Lung (tissue), 12 donors: ENCODE results near the gene DNLZ. TPM values are rescaled to one million over a fixed set of nuclear protein-coding genes. Genes with fewer than 3 reads are reported as not detected.

ENCODE experiments used
- ATAC-seq: fragments of 200-7000 bp; cut with Tn5 transposase; one replicate; pipeline ENCODE4 v1.9.1; 2020; ENCODE audit warnings: moderate number of reproducible peaks; ENCODE audit not compliant: insufficient read depth, low FRiP score
- DNase-seq, 3 donors: peaks; one replicate each; pipeline ENCODE4 v3.0.0-alpha.2; 2013 to 2017
- H3K27ac ChIP-seq, 2 donors: one replicate each; pipeline ENCODE4 v1.5.1; 2013; ENCODE audit warnings: mild to moderate bottlenecking in 2 of 2, moderate library complexity in 2 of 2, control low read depth in 1 of 2, inconsistent platforms in 1 of 2, low read depth in 1 of 2, low read length in 1 of 2
- H3K27me3 ChIP-seq, 3 donors: one replicate each; pipeline ENCODE4 v1.5.1; 2013; ENCODE audit warnings: low read length in 2 of 3; ENCODE audit not compliant: control insufficient read depth in 3 of 3, insufficient read depth in 3 of 3
- H3K36me3 ChIP-seq, 4 donors: one replicate each; pipeline ENCODE4 v1.5.1; 2013; ENCODE audit warnings: low read length in 4 of 4, mild to moderate bottlenecking in 1 of 4, moderate library complexity in 1 of 4; ENCODE audit not compliant: control insufficient read depth in 4 of 4, insufficient read depth in 4 of 4
- H3K4me1 ChIP-seq, 5 donors: one replicate each; pipeline ENCODE4 v1.5.1; 2013; ENCODE audit warnings: low read length in 5 of 5, mild to moderate bottlenecking in 2 of 5, moderate library complexity in 1 of 5; ENCODE audit not compliant: control insufficient read depth in 5 of 5, insufficient read depth in 5 of 5
- H3K4me3 ChIP-seq: one replicate; pipeline ENCODE4 v1.5.1; 2013; ENCODE audit warnings: mild to moderate bottlenecking, control low read depth, moderate library complexity
- H3K9ac ChIP-seq, 2 donors: one replicate each; pipeline ENCODE4 v1.5.1; 2013; ENCODE audit warnings: low read length in 2 of 2, control low read depth in 1 of 2; ENCODE audit not compliant: insufficient read depth in 1 of 2
- H3K9me3 ChIP-seq, 4 donors: one replicate each; pipeline ENCODE4 v1.5.1; 2013; ENCODE audit warnings: low read length in 3 of 4, mild to moderate bottlenecking in 1 of 4, moderate library complexity in 1 of 4; ENCODE audit not compliant: control insufficient read depth in 4 of 4, insufficient read depth in 3 of 4
- CTCF ChIP-seq: IDR thresholded peaks from 2 replicates; pipeline ENCODE4 v1.5.1; 2012; ENCODE audit warnings: mild to moderate bottlenecking; ENCODE audit errors: control extremely low read depth, extremely low read depth
- WGBS, 2 donors: extraction: QIAGEN DNeasy Blood & Tissue Kit; methylation state at CpG; one replicate each; pipeline ENCODE4 v1.1.7; 2013; 5-methylcytosine and 5-hydroxymethylcytosine counted together
- polyA plus RNA-seq, 2 donors: library from polyadenylated mRNA; stranded (reverse); fragments of 200-250 nt; gene quantifications; one replicate each; pipeline ENCODE4 v1.2.1, GENCODE V29; 2013
- total RNA-seq, 2 donors: library from RNA; depleted of rRNA in 1 of 2; stranded (reverse); fragments of >200 nt in 1 of 2; gene quantifications; one replicate each; pipeline ENCODE4 v1.2.1, GENCODE V29; 2014 to 2021
- donor health status: control.
- donor health status: control.
- donor health status: Bipolar disorder and iron deficiency.
- donor health status: healthy.
- donor health status: DM: yes; HTN: yes; CAD: no.

The DNLZ gene
- total and polyA plus RNA-seq, 4 donors = 7.7 to 34.3 (median 16.8) TPM

GRCh38 chr9:136338511-136338910 lies 25.0 kb downstream of the DNLZ start:
- H3K9ac ChIP-seq = no peak overlapping the region
- DNase-seq (no peak), ATAC-seq (no peak)
- peaks cover 0 to 16% (median 0%) of the 10 kb centered on the region in 5 donors for H3K4me1 ChIP-seq
- no peak overlapping the region for H3K4me3 ChIP-seq
- H3K27me3 ChIP-seq = no peaks in the 10 kb centered on the region
- 93 to 97% methylated on average over 24 to 25 of the region's 25 CpGs for WGBS, 2 donors
- TF ChIP-seq CTCF = no peak
- H3K27ac ChIP-seq = no peak overlapping the region
- H3K36me3 ChIP-seq = peaks cover 0 to 30% (median 14%) of the 10 kb centered on the region in 4 donors
- no peaks in the 10 kb centered on the region for H3K9me3 ChIP-seq

- H3K9me3 ChIP-seq = no peaks in the 10 kb centered on the region
- no peak for TF ChIP-seq CTCF
- ATAC-seq (no peak), DNase-seq (no peak)
- WGBS, 2 donors = 87 to 92% methylated on average over 42 to 43 of the region's 43 CpGs
- no peaks in the 10 kb centered on the region for H3K27me3 ChIP-seq
- no peak overlapping the region for H3K27ac ChIP-seq
- peaks cover 0 to 9% (median 0%) of the 10 kb centered on the region in 5 donors for H3K4me1 ChIP-seq
- H3K4me3 ChIP-seq = no peak overlapping the region
- H3K9ac ChIP-seq = no peak overlapping the region
- H3K36me3 ChIP-seq = peaks cover 0 to 30% (median 12%) of the 10 kb centered on the region in 4 donors
Measured at GRCh38 chr9:136337416-136338395, 25.8 kb downstream of the DNLZ start.

GRCh38 chr9:136336881-136337280 lies 26.7 kb downstream of the DNLZ start:
- H3K4me3 ChIP-seq = no peak overlapping the region
- whole genome bisulfite sequencing, 2 donors = 93 to 96% methylated on average over 23 of the region's 23 CpGs
- peaks cover 0 to 2% (median 0%) of the 10 kb centered on the region in 5 donors for H3K4me1 ChIP-seq
- peak overlapping the region in 1 of 2 donors; percentile 15 for H3K27ac ChIP-seq
- H3K36me3 ChIP-seq = peaks cover 0 to 31% (median 15%) of the 10 kb centered on the region in 4 donors
- no peak for DNase-seq
- TF ChIP-seq CTCF = no peak
- no peak overlapping the region for H3K9ac ChIP-seq
- H3K27me3 ChIP-seq = no peaks in the 10 kb centered on the region
- ATAC-seq = no peak
- no peaks in the 10 kb centered on the region for H3K9me3 ChIP-seq
